ENCODE measurements around the gene SORCS3. TPM values are rescaled to one million over a fixed set of nuclear protein-coding genes. Genes with fewer than 3 reads are reported as not detected.
"Not testable (repeated sequence)": the region's sequence is repeated elsewhere in the genome, so short reads cannot be mapped to it uniquely, and the experiment has no call there.

The SORCS3 gene
- total RNA-seq, 2 experiments from 2014 or later: not detected

DNA sequence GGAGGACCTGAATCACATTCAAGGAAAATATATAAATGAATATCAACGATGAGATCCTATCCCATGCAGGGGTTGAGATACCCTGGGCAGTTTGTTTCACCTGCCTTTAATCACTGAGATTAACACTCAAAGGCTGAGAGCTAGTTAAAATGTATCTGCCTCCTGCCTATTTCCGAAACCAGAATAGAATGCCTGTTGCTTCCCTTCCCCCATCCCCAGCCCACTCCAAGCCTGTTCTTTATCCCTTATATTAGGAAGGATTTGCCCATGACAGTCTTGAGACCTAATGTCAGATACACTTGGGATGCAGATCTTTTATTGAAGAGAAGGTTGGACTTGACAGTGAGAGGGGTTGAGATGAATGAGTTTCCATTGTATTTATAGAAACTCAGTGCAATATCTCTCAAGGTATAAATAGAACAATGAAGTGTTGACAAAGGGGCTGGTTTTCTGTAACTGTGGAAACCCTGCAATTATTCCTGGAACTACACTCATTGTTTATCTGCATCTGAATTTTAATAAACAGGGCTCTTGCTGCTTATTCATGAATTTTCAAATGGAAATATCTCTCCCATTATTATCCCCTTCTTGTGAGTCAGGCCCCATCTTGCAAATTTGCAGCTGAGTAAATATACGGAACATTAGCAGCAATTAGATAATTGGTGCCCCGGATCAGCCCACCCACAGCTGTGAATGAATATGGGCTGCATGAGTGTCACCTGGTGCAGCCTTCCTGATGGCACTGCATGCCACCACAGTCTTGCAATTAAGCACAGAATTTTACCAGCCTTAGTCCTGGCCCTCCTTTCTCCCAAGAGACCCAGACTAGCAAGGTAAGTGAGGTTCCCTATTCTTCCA lies 66.7 kb downstream of the SORCS3 start:
- ATAC-seq (no peak), DNase-seq (no peak)
- POLR2A ChIA-PET: no interaction called here
- Mint-ChIP-seq H3K36me3 (ENCODE audit: low read depth) (no peaks in the 10 kb centered on the region), H3K27me3 (ENCODE audit: low read depth) (no peaks in the 10 kb centered on the region), H3K27ac (no peak overlapping the region), H3K4me3 (no peak overlapping the region), H3K9me3 (ENCODE audit: insufficient read depth) (no peaks in the 10 kb centered on the region), H3K4me1 (ENCODE audit: low read depth) (no peaks in the 10 kb centered on the region)
- CTCF ChIA-PET: no interaction called here

DNA sequence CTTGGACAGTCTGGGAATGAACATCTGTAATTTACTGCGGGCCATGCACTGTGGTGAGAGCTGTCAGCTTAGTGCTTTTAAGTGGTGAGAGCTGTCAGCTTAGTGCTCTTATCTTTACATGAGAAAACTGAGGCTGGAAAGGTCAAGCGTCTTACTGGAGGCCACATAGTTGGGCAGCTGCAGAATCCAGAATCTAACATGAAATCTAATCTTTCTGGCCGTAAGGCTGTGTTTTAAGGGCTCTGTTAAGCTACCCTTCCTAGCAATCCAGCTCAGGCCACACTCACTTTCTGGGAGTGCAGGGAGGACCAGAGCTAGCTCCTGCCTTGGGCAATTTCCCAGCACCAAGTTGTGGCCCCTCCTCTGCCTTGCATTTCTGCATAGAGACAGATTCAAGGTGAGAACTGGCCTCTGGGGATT lies 70.2 kb downstream of the SORCS3 start:
- ChIA-PET POLR2A (no interaction called here), CTCF (no interaction called here)
- ATAC-seq: no peak
- Mint-ChIP-seq H3K27me3 (ENCODE audit: low read depth) (no peaks in the 10 kb centered on the region), H3K27ac (no peak overlapping the region), H3K36me3 (ENCODE audit: low read depth) (no peaks in the 10 kb centered on the region), H3K4me1 (ENCODE audit: low read depth) (no peaks in the 10 kb centered on the region), H3K4me3 (no peak overlapping the region), H3K9me3 (ENCODE audit: insufficient read depth) (no peaks in the 10 kb centered on the region)
- DNase-seq: no peak

DNA sequence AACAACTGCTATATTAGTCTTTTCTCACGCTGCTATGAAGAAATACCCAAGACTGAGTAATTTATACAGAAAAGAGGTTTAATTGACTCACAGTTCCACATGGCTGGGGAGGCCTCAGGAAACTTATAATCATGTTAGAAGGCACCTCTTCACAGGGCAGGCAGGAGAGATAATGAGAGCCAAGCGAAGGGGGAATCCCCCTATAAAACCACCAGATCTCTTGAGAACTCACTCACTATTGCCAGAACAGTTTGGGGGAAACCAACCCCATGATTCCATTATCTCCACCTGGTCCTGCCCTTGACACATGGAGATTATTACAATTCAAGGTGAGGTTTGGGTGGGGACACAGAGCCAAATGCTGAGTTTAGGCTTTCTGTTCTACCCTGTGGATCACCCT lies 89.5 kb downstream of the SORCS3 start:
- H3K4me1 Mint-ChIP-seq (ENCODE audit: low read depth); CTCF ChIA-PET; ATAC-seq; H3K4me3 Mint-ChIP-seq; H3K36me3 Mint-ChIP-seq (ENCODE audit: low read depth); H3K27me3 Mint-ChIP-seq (ENCODE audit: low read depth); H3K27ac Mint-ChIP-seq; POLR2A ChIA-PET; DNase-seq; H3K9me3 Mint-ChIP-seq (ENCODE audit: insufficient read depth): not testable (repeated sequence)

DNA sequence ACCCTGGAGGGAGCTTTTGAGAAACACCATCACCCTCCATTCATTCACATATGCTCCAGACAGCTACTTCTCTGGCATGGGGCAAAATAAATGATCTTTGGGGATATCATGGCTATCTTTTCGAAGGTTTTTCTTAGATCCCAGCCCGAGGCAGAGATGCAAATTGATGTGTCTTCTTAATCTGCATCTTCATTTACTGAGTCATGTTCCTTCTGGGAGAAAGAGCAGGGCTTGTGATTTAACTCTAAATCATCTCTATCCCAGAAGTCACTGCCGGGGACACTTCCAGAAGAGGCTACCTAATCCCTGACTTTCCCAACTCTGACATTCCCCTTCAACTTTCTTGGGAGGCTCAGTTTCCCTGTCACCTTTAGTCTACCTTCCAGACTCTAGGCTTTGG lies 90.1 kb downstream of the SORCS3 start:
- no peak overlapping the region for H3K27ac Mint-ChIP-seq
- ChIA-PET CTCF (no interaction called here), POLR2A (no interaction called here)
- H3K4me3 Mint-ChIP-seq: no peak overlapping the region
- H3K27me3 Mint-ChIP-seq (ENCODE audit: low read depth): peaks cover 11% of the 10 kb centered on the region
- DNase-seq (no peak), ATAC-seq (no peak)
- no peaks in the 10 kb centered on the region for H3K9me3 Mint-ChIP-seq (ENCODE audit: insufficient read depth)
- H3K4me1 Mint-ChIP-seq (ENCODE audit: low read depth): no peaks in the 10 kb centered on the region
- H3K36me3 Mint-ChIP-seq (ENCODE audit: low read depth): no peaks in the 10 kb centered on the region

DNA sequence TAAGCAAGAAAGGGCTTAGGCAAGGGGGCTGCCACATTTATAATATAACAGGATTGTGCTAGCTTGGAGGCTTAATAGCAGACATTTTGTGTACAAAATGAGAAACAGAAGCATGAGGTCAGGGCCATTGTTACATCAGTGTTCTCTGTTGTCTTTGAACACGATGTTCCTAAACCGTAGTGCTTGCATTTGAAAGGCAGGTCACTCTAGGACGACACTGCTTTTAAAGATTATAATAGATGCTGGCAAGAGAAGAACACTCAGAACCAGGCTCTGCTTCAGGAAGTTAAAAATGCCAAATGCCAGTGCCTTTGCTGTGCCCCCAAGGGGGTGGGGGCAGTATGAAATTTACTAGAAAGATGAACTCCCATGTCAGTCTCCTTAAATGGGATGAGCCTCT lies 91.1 kb downstream of the SORCS3 start:
- ATAC-seq (no peak), DNase-seq (no peak)
- Mint-ChIP-seq H3K27me3 (ENCODE audit: low read depth) (peaks cover 12% of the 10 kb centered on the region), H3K9me3 (ENCODE audit: insufficient read depth) (no peaks in the 10 kb centered on the region), H3K4me3 (no peak overlapping the region), H3K27ac (no peak overlapping the region), H3K36me3 (ENCODE audit: low read depth) (no peaks in the 10 kb centered on the region), H3K4me1 (ENCODE audit: low read depth) (no peaks in the 10 kb centered on the region)
- ChIA-PET CTCF (no interaction called here), POLR2A (no interaction called here)

DNA sequence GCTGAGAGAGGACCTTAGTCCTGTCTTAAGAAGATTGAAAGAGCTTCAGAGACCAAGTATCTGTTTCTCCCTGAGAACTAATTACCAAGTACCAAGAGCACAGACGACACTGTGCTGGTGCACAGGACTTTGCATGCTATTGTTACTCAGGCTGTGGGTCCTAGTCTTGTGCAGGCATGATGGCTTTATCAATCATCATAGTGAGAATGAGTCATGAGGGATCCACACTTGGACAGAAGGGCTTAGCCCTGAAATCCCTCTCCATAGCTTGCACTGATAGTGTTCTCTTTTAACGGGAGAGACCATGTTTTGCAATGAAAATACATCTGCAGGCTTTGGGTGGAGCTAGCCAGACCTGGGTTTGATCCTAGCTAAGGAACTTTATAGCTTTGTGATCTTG lies 93.3 kb downstream of the SORCS3 start:
- Mint-ChIP-seq H3K27me3 (ENCODE audit: low read depth) (peaks cover 12% of the 10 kb centered on the region), H3K27ac (no peak overlapping the region), H3K9me3 (ENCODE audit: insufficient read depth) (no peaks in the 10 kb centered on the region), H3K36me3 (ENCODE audit: low read depth) (no peaks in the 10 kb centered on the region), H3K4me1 (ENCODE audit: low read depth) (no peaks in the 10 kb centered on the region), H3K4me3 (no peak overlapping the region)
- DNase-seq: no peak
- CTCF ChIA-PET: no interaction called here
- POLR2A ChIA-PET: no interaction called here
- ATAC-seq: no peak

DNA sequence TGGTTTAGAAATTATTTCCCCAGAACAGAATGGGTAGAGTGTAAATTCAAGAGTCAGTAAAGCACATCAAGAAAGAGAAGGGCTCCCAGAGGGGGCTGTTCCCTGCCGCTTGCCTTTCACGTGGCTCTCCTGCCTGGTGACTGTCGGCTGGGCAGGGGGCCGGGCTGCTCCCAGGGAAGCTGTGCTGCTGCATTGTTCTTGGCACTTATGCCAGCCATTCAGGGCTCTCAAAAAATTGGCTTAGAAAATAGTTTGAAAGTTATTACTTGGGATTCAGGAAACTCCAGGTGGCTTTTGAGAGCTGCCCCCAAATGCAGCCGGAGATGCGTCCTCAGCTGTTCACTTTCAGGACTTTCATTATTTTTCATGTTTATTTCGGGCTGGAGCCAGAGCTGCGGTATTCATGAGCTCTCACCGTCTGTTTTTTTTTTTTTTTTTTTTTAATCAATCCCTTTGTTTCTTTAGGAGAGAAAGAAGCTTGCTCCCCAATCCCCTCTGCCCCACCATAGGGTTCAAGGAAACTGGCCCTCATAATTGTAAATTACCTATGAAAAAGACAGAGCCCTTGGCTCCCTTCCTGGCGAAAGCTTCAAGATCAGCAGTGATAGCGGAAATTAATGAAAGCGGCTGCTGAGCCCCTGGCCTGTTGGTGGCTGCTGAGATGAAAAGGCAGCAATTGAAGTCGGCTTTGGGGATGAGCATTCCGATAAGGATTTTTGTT lies 94.1 kb downstream of the SORCS3 start:
- ChIA-PET CTCF (no interaction called here), POLR2A (no interaction called here)
- H3K27ac Mint-ChIP-seq: no peak overlapping the region
- H3K4me1 Mint-ChIP-seq (ENCODE audit: low read depth): no peaks in the 10 kb centered on the region
- no peaks in the 10 kb centered on the region for H3K36me3 Mint-ChIP-seq (ENCODE audit: low read depth)
- ATAC-seq (no peak), DNase-seq (no peak)
- no peaks in the 10 kb centered on the region for H3K9me3 Mint-ChIP-seq (ENCODE audit: insufficient read depth)
- peaks cover 12% of the 10 kb centered on the region for H3K27me3 Mint-ChIP-seq (ENCODE audit: low read depth)
- no peak overlapping the region for H3K4me3 Mint-ChIP-seq

DNA sequence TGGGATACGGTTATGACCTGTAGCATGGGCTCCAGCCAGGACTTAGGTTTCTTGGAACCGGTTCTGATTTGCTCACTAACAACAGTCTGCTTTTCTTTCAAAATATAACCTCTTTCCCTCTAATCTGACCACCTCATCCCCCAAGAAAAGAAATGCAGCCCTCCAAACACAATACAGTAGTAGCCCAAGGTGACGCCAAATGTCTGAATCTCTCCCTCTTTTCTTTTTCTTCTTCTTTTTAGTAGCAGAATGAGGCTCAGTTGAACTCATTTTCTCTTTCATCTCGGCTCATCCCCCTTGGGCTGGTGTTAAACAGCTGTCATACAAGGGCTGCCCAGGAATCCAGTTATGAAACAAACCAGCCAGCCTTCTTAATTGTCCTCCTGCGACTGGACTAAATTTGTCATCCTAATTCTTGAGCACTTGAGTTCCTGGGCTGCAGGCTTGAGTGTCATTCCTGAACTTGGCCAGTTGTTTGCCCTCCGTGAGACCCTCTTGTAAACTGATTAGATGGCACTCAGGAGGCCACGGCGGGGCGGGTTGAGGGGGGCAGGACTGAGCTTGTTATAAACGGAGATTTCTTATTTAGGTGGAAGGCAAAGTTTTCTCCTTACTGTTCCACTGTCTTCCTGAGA lies 94.8 kb downstream of the SORCS3 start:
- Mint-ChIP-seq H3K36me3 (ENCODE audit: low read depth) (no peaks in the 10 kb centered on the region), H3K4me3 (no peak overlapping the region), H3K4me1 (ENCODE audit: low read depth) (no peaks in the 10 kb centered on the region), H3K27me3 (ENCODE audit: low read depth) (peaks cover 12% of the 10 kb centered on the region), H3K27ac (no peak overlapping the region), H3K9me3 (ENCODE audit: insufficient read depth) (no peaks in the 10 kb centered on the region)
- POLR2A ChIA-PET: no interaction called here
- ATAC-seq (no peak), DNase-seq (no peak)
- CTCF ChIA-PET: no interaction called here

DNA sequence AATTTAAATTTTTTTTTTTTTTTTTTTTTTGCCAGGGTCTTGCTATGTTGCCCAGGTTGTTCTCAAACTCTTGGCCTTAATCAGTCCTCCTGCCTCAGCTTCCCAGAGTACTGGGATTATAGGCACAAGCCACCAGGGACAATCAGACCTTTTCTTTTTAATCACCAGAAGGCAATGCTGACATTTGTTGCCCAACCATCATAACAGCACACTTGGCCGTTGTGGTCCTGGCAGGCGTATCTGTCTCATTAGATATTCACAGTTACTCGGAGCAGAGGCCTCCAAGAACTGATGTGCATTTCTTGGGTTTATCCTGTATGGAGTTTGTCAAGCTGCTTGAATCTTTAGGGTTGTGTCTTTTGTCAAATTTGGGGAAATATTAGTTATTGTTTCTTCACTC lies 100.0 kb downstream of the SORCS3 start:
- no peaks in the 10 kb centered on the region for H3K36me3 Mint-ChIP-seq (ENCODE audit: low read depth)
- DNase-seq: no peak
- no peak overlapping the region for H3K27ac Mint-ChIP-seq
- H3K27me3 Mint-ChIP-seq (ENCODE audit: low read depth): peaks cover 2% of the 10 kb centered on the region
- ChIA-PET POLR2A (no interaction called here), CTCF (no interaction called here)
- no peaks in the 10 kb centered on the region for H3K4me1 Mint-ChIP-seq (ENCODE audit: low read depth)
- no peak overlapping the region for H3K4me3 Mint-ChIP-seq
- ATAC-seq: no peak
- H3K9me3 Mint-ChIP-seq (ENCODE audit: insufficient read depth): no peaks in the 10 kb centered on the region

DNA sequence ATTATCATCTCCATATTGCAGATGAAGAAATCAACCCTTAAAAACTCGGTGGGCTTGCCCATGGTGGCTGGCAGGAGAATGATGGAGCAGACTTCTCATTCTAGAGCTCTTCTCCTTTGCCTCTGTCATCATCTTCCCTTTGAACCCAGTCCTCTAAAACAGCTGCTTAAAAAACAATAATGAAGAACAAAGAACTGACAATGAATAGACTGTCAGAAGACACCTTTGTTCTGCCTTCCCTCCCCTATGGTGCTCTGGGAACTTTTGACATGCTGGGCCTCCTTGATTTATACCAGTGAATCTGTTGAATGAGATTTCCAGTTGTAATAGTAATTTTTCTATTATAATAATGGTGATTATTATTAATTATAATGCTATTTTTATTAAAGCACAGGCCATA lies 103.0 kb downstream of the SORCS3 start:
- Mint-ChIP-seq H3K36me3 (ENCODE audit: low read depth) (no peaks in the 10 kb centered on the region), H3K4me3 (no peak overlapping the region), H3K4me1 (ENCODE audit: low read depth) (no peaks in the 10 kb centered on the region), H3K27ac (no peak overlapping the region), H3K27me3 (ENCODE audit: low read depth) (no peaks in the 10 kb centered on the region), H3K9me3 (ENCODE audit: insufficient read depth) (no peaks in the 10 kb centered on the region)
- DNase-seq: no peak
- ChIA-PET POLR2A (no interaction called here), CTCF (no interaction called here)
- no peak for ATAC-seq

DNA sequence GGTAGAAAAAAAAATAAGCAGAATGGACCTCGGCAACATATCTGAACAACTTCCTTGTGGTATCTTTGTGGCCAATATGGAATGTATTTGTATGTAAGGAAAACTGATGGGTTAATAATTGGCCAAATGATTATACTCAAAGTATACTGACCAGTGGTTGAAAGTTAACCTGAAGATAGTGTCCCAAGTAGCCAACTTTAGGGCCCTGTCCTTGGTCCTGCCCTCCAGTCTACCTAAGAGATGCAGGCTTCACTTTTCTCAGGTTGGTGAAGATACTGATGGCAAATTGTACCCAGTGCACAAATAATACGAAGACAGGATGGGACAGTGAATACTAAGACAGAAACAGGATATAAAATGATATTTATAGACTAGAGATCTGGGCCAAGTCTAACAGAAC lies 109.2 kb downstream of the SORCS3 start:
- Mint-ChIP-seq H3K9me3 (ENCODE audit: insufficient read depth) (no peaks in the 10 kb centered on the region), H3K4me3 (no peak overlapping the region), H3K27ac (no peak overlapping the region), H3K4me1 (ENCODE audit: low read depth) (no peaks in the 10 kb centered on the region), H3K27me3 (ENCODE audit: low read depth) (no peaks in the 10 kb centered on the region), H3K36me3 (ENCODE audit: low read depth) (no peaks in the 10 kb centered on the region)
- no peak for DNase-seq
- POLR2A ChIA-PET: no interaction called here
- CTCF ChIA-PET: no interaction called here
- no peak for ATAC-seq

DNA sequence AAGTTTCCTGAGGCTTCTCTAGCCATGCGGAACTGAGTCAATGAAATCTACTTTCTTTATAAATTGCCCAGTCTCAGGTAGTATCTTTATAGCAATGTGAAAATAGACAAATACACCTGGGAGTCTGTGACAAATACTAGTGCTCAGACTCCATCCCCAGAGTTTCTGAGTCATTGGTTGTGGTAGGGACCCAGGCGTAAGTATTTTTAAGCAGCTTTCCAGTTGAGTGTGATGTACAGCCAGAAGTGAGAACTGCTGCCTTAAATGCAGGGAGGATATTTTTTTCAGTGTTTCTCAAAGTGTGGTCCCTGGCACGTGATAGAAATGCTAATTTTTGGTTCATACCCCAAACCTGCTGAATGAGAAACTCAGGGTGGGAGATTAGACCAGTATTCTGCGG lies 121.7 kb downstream of the SORCS3 start:
- H3K27ac Mint-ChIP-seq: no peak overlapping the region
- no peaks in the 10 kb centered on the region for H3K36me3 Mint-ChIP-seq (ENCODE audit: low read depth)
- ChIA-PET POLR2A (no interaction called here), CTCF (no interaction called here)
- no peak overlapping the region for H3K4me3 Mint-ChIP-seq
- no peaks in the 10 kb centered on the region for H3K9me3 Mint-ChIP-seq (ENCODE audit: insufficient read depth)
- H3K27me3 Mint-ChIP-seq (ENCODE audit: low read depth): no peaks in the 10 kb centered on the region
- no peaks in the 10 kb centered on the region for H3K4me1 Mint-ChIP-seq (ENCODE audit: low read depth)
- DNase-seq: no peak
- no peak for ATAC-seq

Data from activated CD8-positive, alpha-beta T cell treated with anti-CD3 and anti-CD28 coated beads, Interleukin-2, amount 10 ng/mL, durations not matched to agents 7 days and 5 days (primary cell).